Cortex of kidney (tissue), 1 donor: ENCODE results near the gene CDK5R1.

ENCODE experiments used
- DNase-seq: peaks from one replicate; lab custom pipeline; 2025; lab: John Stamatoyannopoulos, UW

CDK5R1 gene

DNA sequence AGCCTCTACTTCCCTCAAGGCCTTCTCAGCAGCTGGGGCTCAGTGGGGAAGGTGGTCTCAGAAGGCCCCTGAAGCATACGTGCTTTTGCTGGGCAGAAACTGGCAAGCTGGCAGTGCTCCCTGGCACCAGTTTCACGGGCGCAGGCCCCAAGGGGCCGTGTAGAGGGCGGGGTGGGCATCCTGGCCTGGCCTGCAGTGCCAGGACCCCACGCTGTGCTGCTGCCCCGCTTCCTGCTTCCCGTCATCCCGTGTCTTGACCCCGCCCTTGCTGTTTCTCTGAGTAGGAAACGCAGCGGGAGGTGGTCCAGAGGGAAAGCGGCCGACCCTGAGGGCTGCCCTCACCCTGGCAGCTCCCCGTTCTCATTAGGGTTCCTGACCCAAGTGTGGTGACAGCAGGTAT is 6.8 kb downstream of the CDK5R1 start:
- no peak for DNase-seq

DNA sequence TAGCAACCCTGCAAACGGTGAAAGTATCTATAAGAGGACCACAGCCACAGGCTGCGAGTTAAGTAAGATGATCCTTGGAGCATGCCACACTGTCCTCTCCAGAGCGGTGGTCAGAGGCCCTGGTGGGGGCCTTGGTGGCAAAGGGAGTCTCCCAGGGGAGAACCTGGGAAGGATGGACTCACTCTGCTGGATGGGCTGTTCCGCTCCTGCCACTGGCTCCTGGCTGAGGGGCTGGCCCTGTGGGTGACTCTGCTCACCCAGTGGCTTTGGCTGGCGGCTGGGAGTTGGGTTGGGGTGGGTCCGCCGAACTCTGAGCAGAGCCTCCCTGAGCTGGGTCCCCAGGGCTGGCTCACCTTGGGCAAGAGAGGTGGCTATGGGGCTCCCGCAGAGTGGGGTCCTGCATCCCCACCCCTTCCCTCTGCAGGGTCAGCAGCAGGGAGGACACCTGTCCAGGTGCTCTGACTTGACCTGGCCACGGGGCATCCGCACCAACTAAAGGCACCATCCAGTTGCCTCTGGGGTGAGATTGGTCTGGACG is 7.3 kb downstream of the CDK5R1 start:
- no peak for DNase-seq

- DNase-seq = no peak
These were observed 8.0 kb downstream of the CDK5R1 start for GRCh38 chr17:32494621-32495358.

DNA sequence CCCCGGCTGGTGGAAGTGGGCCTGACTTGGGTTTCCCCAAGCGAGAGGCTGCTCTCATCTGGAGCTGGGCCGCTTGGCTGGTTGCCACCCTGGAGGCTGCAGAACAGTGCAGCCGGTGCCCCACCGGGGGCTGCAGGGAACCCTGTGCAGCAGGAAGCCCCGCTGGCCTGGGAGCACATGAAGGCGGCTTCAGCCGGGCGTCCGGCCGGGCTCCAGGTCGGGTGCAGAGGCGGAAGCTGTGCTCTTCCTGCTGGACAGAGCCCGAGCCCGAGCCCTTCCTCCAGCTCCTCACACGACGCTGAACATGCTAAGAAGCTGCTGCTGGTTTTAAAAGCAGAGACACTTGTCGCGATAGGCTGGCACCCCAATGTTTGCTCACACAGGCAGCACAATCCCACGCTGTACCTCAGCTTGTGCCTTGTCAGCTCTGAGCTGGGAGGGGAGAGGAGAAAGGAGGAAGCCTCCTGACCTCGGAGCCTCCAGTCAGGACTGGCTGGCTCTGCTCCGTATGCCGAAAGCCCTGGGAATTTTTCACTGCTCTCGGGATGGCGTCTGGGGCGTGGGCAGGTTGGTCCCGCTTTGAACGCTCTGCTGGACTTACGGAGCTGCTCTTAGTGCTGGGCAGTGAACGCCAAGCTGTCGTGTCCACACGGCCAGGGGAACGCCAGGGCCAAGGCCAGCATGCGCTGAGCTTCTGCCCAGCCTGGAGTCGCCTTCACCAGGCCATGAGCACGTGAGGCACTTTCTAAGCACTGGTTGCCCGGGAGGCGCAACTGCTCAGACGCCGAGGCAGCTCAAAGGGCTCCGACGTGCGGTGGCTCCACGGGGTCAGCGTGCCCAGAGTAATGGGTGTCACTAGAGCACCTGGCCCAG is 8.8 kb downstream of the CDK5R1 start:
- no peak for DNase-seq

DNA sequence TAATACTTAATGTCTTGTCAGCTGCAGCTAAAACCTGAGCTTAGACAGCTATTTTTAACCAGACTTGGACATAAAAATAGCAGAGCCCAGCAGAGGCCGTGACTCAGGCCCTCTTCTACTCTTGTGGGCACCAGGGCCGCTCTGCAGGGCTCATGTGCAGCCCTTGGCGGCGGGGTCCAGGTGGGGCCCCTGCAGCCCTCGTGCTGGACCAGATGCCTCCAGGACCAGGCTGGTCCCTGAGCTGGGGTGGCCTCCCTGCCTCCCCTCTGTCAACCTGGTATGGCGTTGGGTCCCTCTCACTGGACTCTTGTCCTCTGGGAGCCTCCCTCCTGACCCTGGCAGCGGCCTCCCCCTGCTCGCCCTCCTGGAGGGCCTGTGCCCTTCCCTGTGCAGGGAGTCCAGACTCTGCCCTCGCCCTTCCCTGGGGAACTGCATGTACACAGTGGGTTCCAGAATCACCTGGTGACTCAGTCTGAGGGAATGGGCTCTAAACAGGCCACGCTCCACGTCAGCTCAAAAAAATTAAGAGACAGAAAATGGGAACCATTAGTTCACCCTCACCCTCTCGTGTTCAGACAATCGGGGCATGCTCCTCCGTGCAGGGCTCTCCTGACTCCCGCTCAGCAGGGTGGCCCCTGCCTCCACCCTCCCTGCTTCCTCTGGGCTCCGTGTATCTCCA is 9.7 kb downstream of the CDK5R1 start:
- DNase-seq = no peak

- no peak for DNase-seq
These were observed 10.8 kb downstream of the CDK5R1 start for GRCh38 chr17:32497431-32498205.

- no peak for DNase-seq
These were observed 11.6 kb downstream of the CDK5R1 start for GRCh38 chr17:32498391-32498790.

DNA sequence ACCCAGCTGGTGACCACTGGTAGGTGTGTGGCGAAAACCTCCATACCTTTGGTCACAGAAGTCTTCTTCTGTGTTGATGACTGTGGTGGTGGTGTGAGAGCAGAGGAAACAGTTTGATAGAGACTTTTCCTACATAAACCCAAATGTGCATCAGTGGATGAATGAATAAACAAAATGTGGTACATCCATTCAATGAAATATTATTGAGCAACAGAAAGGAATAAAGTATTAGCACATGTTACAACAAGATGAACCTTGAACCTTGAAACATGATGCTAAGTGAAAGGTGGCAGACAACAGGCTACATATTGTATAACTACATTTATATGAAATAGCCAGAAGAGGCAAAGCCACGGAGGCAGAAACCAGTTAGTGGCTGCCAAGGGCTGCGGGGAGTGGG is 15.2 kb downstream of the CDK5R1 start:
- no peak for DNase-seq

GRCh38 chr17:32502710-32503109 is 15.9 kb downstream of the CDK5R1 start:
- no peak for DNase-seq

GRCh38 chr17:32503251-32504165 is 16.7 kb downstream of the CDK5R1 start:
- DNase-seq = no peak

- no peak for DNase-seq
These were observed 17.6 kb downstream of the CDK5R1 start for GRCh38 chr17:32504166-32504990.

GRCh38 chr17:32508926-32509325 is 22.1 kb downstream of the CDK5R1 start:
- DNase-seq = no peak

GRCh38 chr17:32510466-32510865 is 23.7 kb downstream of the CDK5R1 start:
- DNase-seq = no peak

GRCh38 chr17:32512328-32512727 is 25.5 kb downstream of the CDK5R1 start:
- DNase-seq = no peak

GRCh38 chr17:32513579-32513978 is 26.8 kb downstream of the CDK5R1 start:
- no peak for DNase-seq

DNA sequence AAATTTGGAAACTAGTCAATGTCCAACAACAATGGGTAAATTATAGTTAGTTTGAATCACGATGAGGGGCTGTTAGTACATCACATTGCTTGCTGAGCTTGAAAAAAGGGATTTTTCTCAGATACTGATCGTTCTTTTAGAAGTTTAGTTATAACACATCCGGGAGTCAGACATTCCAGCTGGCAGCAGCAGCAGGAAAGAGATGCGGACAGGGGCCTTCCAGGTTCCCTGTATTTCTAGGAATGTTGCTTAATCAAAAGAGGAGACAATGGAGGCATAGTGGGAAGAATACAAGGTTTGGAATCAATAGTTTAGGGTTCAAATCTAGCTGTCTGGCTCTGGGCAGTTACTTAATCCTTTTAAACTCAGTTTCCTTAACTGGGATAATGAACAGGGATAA is 27.8 kb downstream of the CDK5R1 start:
- no peak for DNase-seq

DNA sequence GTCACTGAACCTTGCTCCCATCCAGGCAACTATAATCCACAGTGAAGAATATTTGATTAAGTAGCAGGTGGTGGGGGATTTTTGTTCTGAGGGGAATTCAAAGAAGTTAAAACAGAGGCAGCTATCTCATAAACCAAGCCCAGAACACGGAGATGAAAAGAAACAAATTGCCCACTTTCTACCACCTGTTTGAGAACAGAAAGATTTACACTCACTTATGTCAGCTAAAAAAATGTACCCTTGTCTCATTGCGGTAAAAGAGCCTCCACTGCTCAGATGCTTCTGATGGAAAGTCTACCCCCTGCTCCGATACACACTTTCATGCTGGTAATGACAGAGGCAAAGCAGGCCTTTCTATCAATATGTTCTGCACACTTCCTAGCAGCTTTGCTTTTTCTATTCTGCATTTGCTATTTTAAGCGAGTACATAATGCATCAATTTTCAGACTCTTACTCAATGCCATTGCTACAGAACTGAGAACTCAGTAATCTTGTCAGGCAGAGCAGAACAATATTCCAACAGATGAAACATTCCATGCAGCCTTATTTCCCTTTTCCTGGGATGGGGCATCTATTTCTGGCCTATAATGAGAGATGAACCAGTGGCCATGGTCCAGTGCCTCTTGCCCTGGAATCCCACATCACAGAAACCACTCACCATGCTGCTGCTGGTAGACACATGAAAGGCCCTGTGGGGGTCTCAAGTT is 29.0 kb downstream of the CDK5R1 start:
- DNase-seq = no peak

DNA sequence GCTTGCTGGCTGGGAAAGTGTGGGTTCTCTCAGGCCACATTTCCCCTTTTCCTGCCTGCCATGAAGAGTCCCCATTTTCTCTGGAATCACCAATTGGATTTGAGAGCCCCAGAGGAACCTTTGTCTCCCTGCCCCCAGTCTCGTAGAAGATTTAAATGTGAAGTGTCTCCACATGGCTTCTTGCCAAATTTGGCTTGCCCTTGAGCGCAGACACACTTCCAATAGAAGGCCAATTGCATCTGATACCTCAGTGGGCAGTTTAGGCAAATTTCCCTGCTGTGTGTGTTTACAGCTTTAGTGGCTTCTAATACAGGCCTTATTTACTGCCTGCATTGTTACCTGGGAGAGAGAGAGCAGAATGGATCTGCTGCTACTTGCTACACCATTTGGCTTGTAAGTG is 29.7 kb downstream of the CDK5R1 start:
- no peak for DNase-seq
